SK-N-SH treated with all-trans-retinoic acid at 6 μM for 48 hours (cell line): ENCODE measurements around the gene LRRC28.

Source experiments
- ATAC-seq: fragments of 200-7000 bp; cut with Tn5 transposase; 3 replicates; pipeline ENCODE4 v1.9.1; 2020; ENCODE audit warnings: mild to moderate bottlenecking, moderate library complexity
- BACH2 ChIP-seq: fragments of 250-450 bp; sonication (Bioruptor Pico); IDR thresholded peaks from 2 replicates; pipeline ENCODE4 v1.9.0; 2021; ENCODE audit warnings: mild to moderate bottlenecking, borderline replicate concordance
- CSDC2 ChIP-seq: fragments of 250-450 bp; sonication (Bioruptor Pico); IDR thresholded peaks from 2 replicates; pipeline ENCODE4 v1.5.0; 2020; ENCODE audit warnings: mild to moderate bottlenecking, moderate library complexity
- ESRRG ChIP-seq: fragments of 250-450 bp; sonication (Bioruptor Pico); IDR thresholded peaks from 2 replicates; pipeline ENCODE4 v1.6.1; 2021; ENCODE audit warnings: mild to moderate bottlenecking
- GLIS3 ChIP-seq: fragments of 250-450 bp; sonication (Bioruptor Pico); IDR thresholded peaks from 2 replicates; pipeline ENCODE4 v1.5.0; 2020; ENCODE audit warnings: mild to moderate bottlenecking, moderate library complexity
- OSR1 ChIP-seq: fragments of 250-450 bp; sonication (Bioruptor Pico); IDR thresholded peaks from 2 replicates; pipeline ENCODE4 v1.8.0; 2022; ENCODE audit warnings: moderate library complexity, mild to moderate bottlenecking, inconsistent platforms
- PPARA ChIP-seq: fragments of 250-450 bp; sonication (Bioruptor Pico); IDR thresholded peaks from 2 replicates; pipeline ENCODE4 v1.5.0; 2020; ENCODE audit warnings: mild to moderate bottlenecking, borderline replicate concordance
- RARB ChIP-seq: fragments of 250-450 bp; sonication (Bioruptor Pico); IDR thresholded peaks from 2 replicates; pipeline ENCODE4 v1.8.0; 2021; ENCODE audit warnings: mild to moderate bottlenecking, moderate library complexity
- SNAI2 ChIP-seq: fragments of 250-450 bp; sonication (Bioruptor Pico); IDR thresholded peaks from 2 replicates; pipeline ENCODE4 v1.5.0; 2020; ENCODE audit warnings: mild to moderate bottlenecking, moderate library complexity
- TCF4 ChIP-seq: fragments of 250-450 bp; sonication (Bioruptor Pico); IDR thresholded peaks from 2 replicates; pipeline ENCODE4 v1.8.0; 2021; ENCODE audit warnings: mild to moderate bottlenecking, moderate library complexity, borderline replicate concordance
- TOX ChIP-seq: fragments of 250-450 bp; sonication (Bioruptor Pico); IDR thresholded peaks from 2 replicates; pipeline ENCODE4 v1.8.0; 2021; ENCODE audit warnings: mild to moderate bottlenecking, moderate library complexity, borderline replicate concordance
- TSHZ2 ChIP-seq: fragments of 250-450 bp; sonication (Bioruptor Pico); IDR thresholded peaks from 2 replicates; pipeline ENCODE4 v1.5.0; 2020; ENCODE audit warnings: mild to moderate bottlenecking, moderate library complexity
- ZC3H10 ChIP-seq: fragments of 250-450 bp; sonication (Bioruptor Pico); IDR thresholded peaks from 2 replicates; pipeline ENCODE4 v1.5.1; 2021; ENCODE audit warnings: mild to moderate bottlenecking, moderate library complexity
- ZFP3 ChIP-seq: fragments of 250-450 bp; sonication (Bioruptor Pico); IDR thresholded peaks from 2 replicates; pipeline ENCODE4 v1.5.0; 2020; ENCODE audit warnings: mild to moderate bottlenecking, moderate library complexity
- ZFP30 ChIP-seq: fragments of 450-650 bp; formaldehyde crosslinking; IDR thresholded peaks from 2 replicates; pipeline ENCODE4 v1.5.0; 2022; ENCODE audit warnings: mild to moderate bottlenecking, moderate library complexity
- ZNF565 ChIP-seq: fragments of 450-650 bp; formaldehyde crosslinking; conservative IDR thresholded peaks from 2 replicates; pipeline ENCODE4 v1.5.0; 2020; ENCODE audit warnings: low read depth, mild to moderate bottlenecking, moderate library complexity
- ZNF70 ChIP-seq: fragments of 450-650 bp; formaldehyde crosslinking; IDR thresholded peaks from 2 replicates; pipeline ENCODE4 v1.5.0; 2020; ENCODE audit warnings: mild to moderate bottlenecking, moderate library complexity
- TF ChIP-seq, protein P1 (sequence below): fragments of 250-450 bp; sonication (Bioruptor Pico); IDR thresholded peaks from 2 replicates; pipeline ENCODE4 v1.5.1; 2020; ENCODE audit warnings: low read depth, mild to moderate bottlenecking, moderate library complexity
- TF ChIP-seq, protein P2 (sequence below): fragments of 250-450 bp; sonication (Bioruptor Pico); IDR thresholded peaks from 2 replicates; pipeline ENCODE4 v1.5.1; 2021; ENCODE audit warnings: mild to moderate bottlenecking, moderate library complexity

The LRRC28 gene

GRCh38 chr15:99348412-99348811, 97.1 kb downstream of the LRRC28 start:
- TF ChIP-seq RARB (CRISPR knock-in tag), result no peak
- TF ChIP-seq ZFP3 (CRISPR knock-in tag), result no peak
- no peak for TF ChIP-seq ZC3H10 (CRISPR knock-in tag)
- TF ChIP-seq ESRRG (CRISPR knock-in tag), result no peak
- TF ChIP-seq ZNF70 (CRISPR knock-in tag), result no peak
- TF ChIP-seq SNAI2 (CRISPR knock-in tag), result no peak
- ATAC-seq, result no peak

DNA sequence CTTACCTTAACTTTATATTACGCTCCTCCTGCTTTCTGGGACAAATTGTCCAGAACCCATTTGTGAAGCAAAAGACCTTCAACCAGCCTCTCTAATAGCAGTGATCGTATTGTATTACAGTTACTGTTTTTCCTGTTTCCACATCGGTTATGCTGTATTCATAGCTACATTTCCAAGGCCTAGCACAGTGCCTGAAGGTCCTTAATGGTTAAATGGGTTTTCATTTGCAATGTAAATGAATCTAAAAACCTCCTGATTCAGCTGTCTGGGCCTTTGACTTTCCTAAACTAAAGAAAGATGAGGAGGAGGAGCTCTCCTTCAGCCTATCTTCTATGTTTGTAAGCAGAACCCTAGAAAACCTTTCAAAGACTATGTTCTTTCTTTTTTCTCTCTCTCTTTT, 99.1 kb downstream of the LRRC28 start:
- no peak for ATAC-seq
- TF ChIP-seq ZNF70 (CRISPR knock-in tag) (no peak), ESRRG (CRISPR knock-in tag) (no peak), CSDC2 (CRISPR knock-in tag) (no peak), PPARA (CRISPR knock-in tag) (no peak), ZNF565 (CRISPR knock-in tag) (no peak)

- TF ChIP-seq OSR1 (CRISPR knock-in tag) (no peak), TCF4 (CRISPR knock-in tag) (no peak)
- ATAC-seq, result no peak
These were observed 108.5 kb downstream of the LRRC28 start for GRCh38 chr15:99359769-99360168.

DNA sequence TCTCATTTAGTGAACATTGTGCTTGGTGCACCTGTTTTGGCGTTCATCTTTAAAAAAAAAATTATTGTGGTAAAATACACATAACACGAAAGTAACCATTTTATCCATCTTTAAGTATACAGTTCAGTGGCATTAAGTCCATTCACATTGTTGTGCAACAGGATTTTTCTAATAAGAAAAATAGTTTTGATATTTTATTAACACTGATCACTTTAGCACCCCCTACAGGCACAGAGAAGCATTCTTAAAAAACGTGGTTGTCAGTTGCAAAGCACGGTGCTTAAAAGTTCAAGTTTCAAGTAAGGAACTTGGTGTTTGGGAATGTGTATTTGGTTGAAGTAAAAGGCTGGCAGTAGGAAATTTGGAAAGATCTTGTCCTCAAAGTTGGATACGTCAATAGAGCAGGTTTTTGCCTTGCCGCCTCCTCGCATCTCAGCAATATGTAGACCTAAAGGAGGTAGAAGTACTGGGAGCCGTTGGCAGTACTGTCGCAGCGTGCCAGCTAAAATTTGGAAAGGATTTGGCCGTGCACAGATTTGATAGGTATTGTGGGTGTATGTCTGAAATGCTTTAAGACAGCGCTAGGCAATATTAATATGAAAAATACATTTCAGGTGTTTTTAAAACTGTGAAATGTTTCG, 110.4 kb downstream of the LRRC28 start:
- TF ChIP-seq, protein P1, sequence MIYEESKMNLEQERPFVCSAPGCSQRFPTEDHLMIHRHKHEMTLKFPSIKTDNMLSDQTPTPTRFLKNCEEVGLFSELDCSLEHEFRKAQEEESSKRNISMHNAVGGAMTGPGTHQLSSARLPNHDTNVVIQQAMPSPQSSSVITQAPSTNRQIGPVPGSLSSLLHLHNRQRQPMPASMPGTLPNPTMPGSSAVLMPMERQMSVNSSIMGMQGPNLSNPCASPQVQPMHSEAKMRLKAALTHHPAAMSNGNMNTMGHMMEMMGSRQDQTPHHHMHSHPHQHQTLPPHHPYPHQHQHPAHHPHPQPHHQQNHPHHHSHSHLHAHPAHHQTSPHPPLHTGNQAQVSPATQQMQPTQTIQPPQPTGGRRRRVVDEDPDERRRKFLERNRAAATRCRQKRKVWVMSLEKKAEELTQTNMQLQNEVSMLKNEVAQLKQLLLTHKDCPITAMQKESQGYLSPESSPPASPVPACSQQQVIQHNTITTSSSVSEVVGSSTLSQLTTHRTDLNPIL (CRISPR knock-in tag), result no peak
- TF ChIP-seq ZNF565 (CRISPR knock-in tag) (no peak), ESRRG (CRISPR knock-in tag) (no peak), CSDC2 (CRISPR knock-in tag) (no peak)
- ATAC-seq, result no peak

DNA sequence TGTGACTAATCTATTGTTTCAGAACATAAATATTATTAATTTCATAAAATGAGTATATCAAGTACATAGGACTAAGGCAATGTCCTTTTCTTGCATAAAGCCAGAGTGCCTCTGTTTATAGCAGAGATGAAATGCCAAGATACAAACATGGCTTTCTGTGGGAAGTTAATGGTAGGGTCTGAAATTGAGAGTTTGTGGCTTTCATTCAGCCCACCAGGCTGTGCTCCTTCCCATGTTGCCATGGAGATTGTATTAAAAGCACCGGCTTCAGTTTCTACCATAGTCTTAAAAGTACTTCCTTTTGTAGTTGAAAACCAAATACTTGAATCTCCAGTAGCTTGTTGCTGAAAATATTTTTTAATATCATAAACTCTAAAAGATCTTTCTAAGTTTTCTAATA, 114.0 kb downstream of the LRRC28 start:
- no peak for TF ChIP-seq TSHZ2 (CRISPR knock-in tag)
- TF ChIP-seq ESRRG (CRISPR knock-in tag), result no peak
- TF ChIP-seq RARB (CRISPR knock-in tag), result no peak
- TF ChIP-seq PPARA (CRISPR knock-in tag), result no peak
- no peak for TF ChIP-seq ZNF70 (CRISPR knock-in tag)
- TF ChIP-seq BACH2 (CRISPR knock-in tag), result no peak
- no peak for TF ChIP-seq TCF4 (CRISPR knock-in tag)
- no peak for TF ChIP-seq CSDC2 (CRISPR knock-in tag)
- TF ChIP-seq TOX (CRISPR knock-in tag), result no peak
- ATAC-seq, result no peak

DNA sequence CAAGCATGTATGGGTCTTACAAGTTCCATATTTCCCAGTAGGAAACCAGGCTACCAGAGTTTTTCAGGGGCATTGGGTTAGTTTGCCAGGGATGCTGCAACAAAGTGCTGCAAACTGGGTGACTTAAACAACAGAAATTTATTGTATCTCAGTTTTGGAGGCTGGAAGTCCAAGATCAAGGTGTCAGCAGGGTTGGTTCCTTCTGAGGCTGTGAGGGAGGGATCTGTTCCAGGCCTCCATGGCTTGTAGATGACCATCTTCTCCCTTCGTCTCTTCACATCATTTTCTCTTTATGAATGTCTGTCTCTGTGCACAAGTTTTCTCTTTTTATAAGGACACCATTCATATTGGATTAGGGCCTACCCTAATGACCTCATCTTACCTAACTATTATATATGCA, 114.7 kb downstream of the LRRC28 start:
- TF ChIP-seq GLIS3 (CRISPR knock-in tag) (no peak), RARB (CRISPR knock-in tag) (no peak), ZNF70 (CRISPR knock-in tag) (no peak), OSR1 (CRISPR knock-in tag) (no peak), SNAI2 (CRISPR knock-in tag) (no peak), ZFP30 (CRISPR knock-in tag) (no peak), TCF4 (CRISPR knock-in tag) (no peak), TOX (CRISPR knock-in tag) (no peak), BACH2 (CRISPR knock-in tag) (no peak), ZFP3 (CRISPR knock-in tag) (no peak), CSDC2 (CRISPR knock-in tag) (no peak)
- TF ChIP-seq, protein P2, sequence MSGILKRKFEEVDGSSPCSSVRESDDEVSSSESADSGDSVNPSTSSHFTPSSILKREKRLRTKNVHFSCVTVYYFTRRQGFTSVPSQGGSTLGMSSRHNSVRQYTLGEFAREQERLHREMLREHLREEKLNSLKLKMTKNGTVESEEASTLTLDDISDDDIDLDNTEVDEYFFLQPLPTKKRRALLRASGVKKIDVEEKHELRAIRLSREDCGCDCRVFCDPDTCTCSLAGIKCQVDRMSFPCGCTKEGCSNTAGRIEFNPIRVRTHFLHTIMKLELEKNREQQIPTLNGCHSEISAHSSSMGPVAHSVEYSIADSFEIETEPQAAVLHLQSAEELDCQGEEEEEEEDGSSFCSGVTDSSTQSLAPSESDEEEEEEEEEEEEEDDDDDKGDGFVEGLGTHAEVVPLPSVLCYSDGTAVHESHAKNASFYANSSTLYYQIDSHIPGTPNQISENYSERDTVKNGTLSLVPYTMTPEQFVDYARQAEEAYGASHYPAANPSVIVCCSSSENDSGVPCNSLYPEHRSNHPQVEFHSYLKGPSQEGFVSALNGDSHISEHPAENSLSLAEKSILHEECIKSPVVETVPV (CRISPR knock-in tag), result no peak
- ATAC-seq, result no peak
